Skeletal muscle cell (primary cell): ENCODE measurements around the gene RAB11FIP4.
A peak's percentile ranks its signal among the peaks of the same experiment; 100 is the strongest.

Source experiments
- DNase-seq: peaks from one replicate; pipeline ENCODE4 v3.0.0-alpha.2; 2010; ENCODE audit warnings: low read depth
- H3K4me3 ChIP-seq: 2 replicates; pipeline ENCODE4 v1.5.1; 2011; ENCODE audit warnings: low read depth, mild to moderate bottlenecking, control low read depth, low read length, moderate library complexity

Gene RAB11FIP4

DNA sequence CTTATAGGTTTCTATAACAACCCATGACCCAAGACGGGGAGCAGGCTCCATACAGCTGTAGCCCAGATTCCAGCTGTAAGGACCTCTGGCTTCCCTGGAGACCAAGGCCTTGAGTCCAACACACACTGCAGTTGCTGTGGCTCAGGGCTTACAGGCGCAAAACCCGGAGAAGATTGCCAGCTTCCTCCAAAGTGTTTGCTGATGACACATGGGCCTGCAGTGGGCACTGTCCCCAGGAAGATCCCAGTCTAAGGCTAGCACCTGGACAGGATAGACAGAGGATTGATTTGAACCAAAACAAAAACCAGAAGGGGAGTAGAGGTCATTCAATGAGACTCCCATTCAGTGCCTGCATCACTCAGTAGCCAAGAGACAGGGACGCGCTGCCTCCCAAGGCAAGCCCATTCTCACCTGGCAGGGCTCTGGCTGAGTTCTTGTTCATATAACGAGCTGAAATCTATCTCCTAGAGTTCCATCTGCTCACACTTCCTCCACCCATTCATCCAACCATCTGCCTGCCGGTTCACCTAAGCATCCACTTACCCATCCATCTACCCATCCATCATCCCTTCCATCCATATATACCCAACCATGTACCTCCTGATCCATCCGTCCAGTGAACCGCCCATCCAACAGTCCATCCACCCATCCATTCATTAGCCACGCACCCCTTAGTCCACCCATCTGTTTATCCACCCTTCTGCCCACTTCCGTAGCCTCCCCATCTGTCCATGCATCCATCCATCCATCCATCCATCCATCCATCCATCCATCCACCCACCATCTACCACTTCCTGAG, 10.2 kb downstream of the RAB11FIP4 start:
- no peak for DNase-seq
- no peak overlapping the region for H3K4me3 ChIP-seq

DNA sequence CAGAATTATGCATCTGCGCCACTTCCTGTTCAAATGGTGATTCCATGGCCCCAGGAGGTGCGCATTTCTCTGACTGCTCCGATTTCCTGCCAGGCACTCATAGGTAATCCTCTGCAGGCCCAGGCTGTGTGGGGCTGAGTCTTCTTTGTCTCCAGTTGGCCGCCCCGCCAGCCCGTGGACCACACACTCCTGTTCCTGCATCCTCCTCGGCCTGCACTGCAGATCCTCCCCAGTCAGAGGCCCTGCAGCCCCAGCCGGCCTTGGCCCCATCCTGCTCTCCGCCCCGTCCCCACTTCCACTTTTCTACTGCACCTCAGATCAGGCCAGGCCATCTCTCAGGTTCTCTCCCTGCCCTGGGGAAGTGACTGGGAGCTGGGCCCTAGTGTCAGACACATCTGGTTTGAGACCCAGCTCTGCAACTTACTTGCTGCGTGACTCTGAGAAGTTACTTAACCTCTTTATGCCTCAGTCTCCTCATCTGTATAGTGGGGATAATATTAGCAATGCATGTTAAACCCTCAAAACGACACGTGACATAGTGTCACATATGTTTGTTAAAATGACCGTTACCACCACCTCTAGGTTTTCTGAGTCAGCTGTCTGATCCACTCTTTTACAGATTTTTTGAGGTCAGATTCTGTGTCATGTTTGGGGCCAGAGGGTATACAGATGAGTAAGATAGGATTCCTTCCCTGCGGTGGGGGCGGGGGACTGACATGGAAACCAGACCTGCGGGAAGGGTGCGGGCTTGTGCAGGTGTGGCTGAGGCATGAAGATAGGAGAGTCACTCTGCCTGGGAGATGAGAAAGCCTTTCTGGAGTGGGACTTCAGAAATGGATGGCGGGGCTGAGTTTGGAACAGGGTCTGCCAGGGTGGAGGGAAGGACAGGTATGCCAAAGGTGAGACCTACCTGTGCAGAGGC, 12.8 kb downstream of the RAB11FIP4 start:
- no peak for DNase-seq
- H3K4me3 ChIP-seq = no peak overlapping the region

DNA sequence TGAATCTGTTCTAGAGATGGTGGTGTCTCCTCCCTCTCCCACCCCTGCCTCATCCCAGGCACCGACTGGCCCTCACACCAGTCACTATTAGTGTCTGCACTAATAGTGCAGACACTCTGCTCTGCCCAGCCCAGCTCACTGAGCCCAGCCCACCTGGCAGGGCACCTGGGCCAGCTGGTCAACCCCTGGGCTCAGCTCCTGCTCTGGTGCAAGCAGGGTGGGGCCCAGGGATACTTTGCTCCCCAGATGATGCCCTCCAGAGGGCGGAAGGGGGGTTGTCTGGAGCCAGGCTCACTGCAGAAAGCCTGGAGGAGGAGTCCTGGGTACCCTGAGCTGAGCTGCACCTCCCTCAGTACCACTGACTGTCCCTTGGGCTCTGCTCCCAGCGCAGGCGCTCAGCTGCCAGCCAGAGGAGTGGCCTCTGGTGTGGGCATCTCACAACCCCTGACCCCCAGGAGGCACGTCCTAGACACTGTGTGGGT, 14.5 kb downstream of the RAB11FIP4 start:
- H3K4me3 ChIP-seq = no peak overlapping the region
- DNase-seq = no peak

DNA sequence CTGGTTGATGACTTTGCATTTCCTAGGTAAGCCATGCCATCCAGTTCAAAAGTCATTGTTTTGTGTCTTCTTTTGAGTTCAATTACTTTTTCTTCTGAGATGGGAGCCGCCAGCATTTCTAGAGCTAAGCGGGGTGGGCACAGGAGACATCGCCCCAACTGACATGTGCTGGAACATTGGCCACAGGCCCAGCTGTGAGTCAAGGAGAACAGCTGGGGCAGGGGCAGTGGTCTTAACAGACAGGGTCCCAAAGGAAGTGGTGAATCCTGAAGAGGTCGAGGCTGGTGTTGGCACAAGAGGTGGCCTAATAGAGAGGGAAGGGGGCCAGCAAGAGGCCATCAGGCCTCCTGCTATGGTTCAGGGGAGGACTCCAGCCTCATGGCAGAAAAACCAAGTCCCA, 17.1 kb downstream of the RAB11FIP4 start:
- no peak overlapping the region for H3K4me3 ChIP-seq
- DNase-seq = no peak

DNA sequence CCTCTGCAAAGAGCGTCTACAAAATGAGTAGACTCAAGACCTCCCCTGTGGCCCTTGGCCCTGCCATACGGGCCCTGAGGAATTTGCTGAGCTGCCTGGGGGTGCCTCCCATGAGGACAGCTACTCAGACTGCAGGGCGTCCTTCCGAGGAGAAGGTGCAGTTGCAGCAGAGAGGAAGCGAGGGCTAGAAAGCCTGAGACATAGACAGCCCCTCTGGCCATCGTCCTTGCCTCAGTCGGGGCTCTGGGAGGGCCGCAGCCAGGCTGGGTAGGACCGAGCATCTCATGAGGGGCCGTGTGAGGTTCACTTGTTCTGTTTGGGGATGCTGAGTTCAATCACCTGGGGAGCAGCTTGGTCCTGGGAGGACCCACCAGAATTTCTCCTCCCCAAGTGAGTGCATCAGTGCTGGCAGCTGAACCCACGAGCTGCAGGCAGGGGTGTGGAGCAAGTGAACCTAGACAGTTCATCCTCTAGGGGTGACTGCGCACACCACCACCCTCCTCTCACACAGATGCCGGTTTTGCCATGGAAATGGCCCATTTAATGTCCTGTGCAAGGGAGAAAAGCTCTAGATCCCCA, 20.3 kb downstream of the RAB11FIP4 start:
- no peak for DNase-seq
- H3K4me3 ChIP-seq = no peak overlapping the region

DNA sequence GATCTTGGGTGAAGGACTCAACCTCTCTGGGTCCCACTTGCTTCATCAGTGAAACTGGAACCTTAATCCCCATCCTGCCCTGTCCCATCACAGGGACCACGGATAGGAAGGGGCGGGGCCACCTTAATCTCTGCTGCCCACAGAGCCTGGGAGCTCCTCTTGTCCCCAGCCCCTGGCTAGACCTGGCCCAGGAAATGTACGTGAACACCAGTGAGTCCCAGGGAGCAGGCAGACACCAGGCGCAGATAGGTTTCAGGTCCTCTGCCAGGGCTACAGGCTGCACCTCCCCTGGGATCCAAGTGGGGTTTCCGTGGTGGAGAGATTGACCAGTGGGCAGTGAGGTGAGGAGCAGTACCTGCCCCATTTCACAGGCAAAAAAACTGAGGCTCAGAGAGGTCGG, 21.0 kb downstream of the RAB11FIP4 start:
- no peak for DNase-seq
- H3K4me3 ChIP-seq = no peak overlapping the region

DNA sequence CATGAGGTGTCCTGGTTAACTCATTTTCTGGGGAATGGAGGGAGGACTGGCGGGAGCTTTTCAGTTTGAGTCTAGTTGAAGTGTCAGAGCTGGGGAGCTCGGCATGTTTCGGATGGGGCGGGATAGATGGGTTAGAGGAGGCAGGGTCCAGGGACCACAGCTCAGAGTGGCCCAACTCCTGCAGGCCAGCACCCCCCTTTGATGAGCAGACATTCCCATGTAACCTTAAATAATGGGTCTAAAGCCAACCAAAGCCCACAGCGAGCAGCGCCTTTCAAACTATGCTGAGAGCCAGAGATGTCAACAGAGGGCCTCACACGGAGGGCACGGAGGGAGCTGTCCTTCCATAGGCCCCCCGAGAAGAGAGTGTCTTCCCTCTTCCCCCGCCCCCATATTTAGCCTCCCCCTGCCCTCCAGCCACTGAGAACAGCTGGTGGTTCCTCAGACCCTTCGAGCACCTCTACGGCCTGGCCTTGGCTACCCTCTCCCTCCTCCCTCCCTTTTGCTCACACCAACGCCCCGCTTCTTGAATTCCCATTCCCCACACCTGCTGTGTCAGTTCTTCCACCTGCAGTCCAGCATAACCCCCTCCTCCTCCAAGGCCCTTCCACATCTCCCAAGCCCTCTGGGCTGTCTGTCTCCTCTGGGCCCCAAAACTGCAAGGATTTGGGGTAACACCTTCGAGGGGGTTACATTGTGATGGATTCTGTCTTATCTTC, 21.8 kb downstream of the RAB11FIP4 start:
- DNase-seq = no peak
- H3K4me3 ChIP-seq = no peak overlapping the region

DNA sequence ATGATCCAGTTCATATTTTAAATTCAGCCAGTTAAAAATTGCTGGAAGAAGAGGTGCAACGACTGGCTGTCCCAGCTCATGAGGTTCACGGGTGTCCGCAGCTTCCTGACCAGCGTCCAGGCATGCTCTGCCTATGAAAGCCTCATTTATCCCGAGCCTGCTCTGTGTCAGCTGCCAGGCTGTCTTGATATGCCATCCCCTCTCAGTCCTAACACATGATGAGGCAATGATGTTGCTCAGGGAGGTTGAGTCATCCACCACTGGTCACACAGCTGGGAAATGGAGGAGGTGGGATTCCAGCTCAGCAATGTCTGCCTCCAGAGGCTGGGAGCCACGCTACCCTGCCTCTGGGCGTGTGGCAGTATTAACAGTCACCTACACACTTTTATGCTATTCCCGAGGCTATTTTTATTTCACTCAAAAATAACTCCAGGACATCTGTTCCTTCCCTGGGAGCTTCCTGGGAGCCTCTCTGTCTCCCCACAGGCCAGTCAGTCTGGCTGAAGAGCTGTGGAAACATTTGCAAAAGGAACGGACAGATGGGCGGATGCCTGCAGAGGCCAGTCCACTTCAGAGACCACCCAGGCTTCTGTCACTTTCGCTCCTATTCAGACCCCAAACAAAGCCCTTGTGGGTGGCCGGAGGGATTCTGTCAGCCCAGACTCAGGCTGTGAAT, 22.5 kb downstream of the RAB11FIP4 start:
- DNase-seq = peak; percentile 32
- no peak overlapping the region for H3K4me3 ChIP-seq

DNA sequence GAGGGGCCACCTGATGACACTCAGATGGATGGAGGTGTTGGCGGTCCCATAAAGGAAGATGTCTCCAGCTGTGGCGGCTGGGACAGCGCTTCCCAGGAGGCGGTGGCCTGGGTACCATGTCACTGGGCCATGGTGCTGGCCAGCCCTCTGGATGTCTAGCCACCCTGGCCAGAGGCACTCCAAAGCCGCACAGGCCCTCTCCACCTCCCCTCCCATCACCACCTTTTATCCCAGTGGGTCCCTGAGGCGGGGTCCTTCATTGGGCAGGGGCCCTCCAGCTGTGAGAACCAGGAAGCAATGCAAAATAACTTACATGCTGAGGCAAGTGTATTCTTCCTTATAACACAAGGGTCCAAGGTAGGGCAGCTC, 23.1 kb downstream of the RAB11FIP4 start:
- no peak for DNase-seq
- no peak overlapping the region for H3K4me3 ChIP-seq

DNA sequence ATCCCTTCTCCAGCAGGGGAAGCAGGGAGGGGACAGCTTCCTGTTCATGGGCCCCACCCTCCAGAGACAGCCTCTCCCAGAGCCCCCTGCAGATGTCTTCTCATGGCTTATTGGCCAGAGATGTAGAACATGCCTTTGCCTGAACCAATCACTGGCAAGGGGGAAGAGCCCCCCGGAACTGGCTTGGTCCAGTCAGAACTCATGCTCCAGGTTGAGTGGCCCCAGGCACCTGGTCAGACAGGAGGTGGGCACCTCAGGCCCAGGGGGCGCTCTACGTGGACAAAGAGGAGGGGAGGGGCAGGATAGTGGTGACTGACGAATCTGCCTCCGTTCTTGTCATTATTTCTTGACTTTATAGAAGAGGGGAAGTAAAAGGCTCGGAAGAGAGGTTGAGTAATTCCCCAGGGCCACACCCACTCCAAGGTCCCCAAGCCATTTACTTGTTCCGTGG, 23.6 kb downstream of the RAB11FIP4 start:
- no peak overlapping the region for H3K4me3 ChIP-seq
- no peak for DNase-seq

DNA sequence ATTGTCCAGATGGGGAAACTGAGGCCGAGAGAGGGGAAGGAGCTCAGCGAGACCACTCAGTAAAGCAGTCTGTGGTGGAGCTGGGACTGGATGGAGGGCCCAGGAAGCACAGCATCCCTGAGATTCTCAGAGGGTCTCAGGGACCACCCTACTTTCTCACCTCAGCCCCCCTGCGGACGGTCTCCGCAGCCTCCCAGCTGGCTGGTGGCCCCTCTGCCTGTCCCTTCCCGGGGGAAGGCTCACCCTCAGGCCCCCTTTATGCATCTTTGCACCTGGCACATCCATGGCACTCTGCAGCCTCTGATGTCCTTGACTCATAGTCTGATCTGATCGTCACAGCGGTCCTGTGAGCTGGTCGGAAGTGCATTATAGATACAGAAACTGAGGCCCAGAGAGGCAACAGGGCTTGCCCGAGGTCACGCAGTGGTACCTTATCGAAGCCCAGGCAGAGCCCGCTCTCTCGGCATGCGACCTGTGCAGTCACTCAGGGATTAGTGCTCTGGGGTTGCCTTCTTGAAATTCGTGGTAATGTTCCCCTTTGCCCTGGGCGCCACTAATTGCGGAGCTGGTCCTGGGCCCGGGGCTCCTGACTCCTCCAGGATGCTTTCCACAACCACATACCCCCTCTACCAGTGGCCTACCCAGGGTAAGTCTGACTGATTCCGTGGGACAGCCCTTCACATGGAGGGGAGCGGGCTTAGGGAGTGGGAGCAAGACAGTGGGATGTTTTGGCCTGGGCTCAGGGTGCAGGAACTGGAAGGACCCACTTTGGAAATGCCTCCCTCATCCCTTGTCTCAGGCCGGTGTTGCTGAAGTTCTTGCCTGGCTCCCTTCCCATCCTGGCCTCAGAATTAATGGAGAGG, 24.4 kb downstream of the RAB11FIP4 start:
- H3K4me3 ChIP-seq = no peak overlapping the region
- DNase-seq = no peak

DNA sequence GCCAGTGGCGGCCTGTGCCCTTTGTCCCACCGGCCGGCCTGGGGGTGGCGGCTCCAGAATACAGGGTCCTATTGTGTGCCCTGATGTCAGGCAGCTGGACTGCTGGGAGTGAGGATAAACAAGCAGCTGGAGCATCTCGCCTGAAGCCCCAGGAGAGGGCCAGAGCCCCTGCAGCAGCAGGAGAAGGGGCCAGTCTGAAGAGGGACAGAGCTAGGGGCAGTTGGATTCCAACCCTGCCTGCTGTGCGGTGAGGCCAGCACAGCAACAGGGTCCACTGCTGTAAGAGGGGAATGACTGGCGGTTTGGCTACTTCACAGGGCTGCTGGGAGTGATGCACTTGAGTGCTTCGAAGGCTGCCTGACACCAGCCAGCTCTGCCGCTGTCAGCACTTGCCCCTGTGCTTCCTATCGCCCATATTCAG, 25.0 kb downstream of the RAB11FIP4 start:
- no peak overlapping the region for H3K4me3 ChIP-seq
- DNase-seq = no peak

DNA sequence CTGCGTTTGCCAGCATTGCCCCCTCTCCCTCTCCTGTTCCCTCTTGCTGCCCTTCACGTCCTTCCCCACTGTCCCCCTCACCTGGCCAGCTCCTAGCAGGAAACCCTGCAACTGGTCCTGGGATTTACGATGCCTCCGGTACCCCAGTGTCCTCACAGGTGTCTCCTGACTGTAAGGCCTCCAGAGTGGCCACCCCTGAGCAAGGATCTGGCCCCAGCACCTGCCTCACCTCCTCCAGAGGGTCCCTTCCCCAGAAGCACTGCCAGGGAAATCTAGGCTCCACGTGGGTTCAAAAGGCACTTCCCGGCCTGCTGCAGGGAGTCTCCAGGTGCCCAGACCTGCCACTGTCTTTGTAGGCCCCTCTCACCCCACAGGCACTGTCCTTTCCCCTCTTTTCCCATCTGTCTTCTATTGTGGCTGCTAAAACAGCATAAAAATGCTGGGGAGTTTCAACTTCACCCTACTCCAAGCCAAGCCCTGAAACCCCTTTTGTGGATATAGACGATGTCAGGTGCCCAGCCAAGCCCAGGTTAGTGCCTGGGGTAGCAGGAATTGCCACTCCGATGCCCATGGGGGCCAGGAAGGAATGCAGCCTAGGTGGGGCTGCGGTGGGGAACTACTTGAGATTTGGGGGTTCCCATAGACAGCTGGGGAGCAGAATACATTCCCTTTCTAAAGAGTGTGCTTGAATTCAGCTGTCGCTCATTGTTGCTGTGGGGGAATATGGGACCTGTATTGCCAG, 25.7 kb downstream of the RAB11FIP4 start:
- no peak overlapping the region for H3K4me3 ChIP-seq
- no peak for DNase-seq

DNA sequence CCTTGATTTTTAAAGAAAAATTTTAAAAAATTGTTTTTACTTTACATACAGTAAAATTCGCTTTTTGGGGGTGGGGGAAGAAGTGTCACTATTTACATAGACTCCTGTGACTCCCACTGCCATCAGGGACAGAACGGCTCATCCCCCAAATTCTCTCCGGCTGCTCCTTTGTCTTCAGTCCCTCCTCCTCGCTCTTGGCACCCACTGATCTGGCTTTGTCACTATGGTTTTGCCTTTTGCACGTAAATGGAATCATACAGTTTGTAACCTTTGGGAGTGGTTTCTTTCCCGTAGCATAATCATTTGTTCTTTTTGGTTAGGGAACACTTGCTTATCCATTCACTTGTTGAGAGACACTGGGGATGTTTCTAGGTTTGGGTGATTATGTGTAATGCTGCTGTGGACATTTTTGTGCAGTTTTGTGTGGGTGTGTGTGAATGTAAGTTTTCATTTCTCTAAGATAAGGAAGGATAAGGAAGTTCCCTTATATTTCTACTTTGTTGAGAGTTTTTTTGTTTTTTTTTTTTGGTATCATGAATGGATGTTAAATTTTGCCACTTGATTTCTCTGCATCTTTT, 27.4 kb downstream of the RAB11FIP4 start:
- DNase-seq = no peak
- H3K4me3 ChIP-seq = no peak overlapping the region

DNA sequence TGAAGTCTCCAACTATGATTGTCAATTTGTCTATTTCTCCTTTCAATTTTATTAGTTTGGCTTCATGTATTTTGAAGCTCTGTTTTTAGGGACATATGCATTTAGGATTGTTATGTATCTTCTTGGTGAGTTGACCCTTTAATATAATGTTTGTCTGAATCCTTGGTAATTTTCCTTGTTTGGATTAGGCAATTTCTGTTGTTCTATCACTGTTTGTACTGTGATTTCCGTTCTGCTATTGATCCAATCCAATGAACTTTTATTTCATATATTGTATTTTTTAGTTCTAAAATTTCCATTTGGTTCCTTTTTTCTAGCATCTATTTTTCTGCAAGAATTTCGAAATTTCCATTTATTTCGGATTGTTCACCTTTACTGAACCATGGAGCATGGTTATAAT, 31.0 kb downstream of the RAB11FIP4 start:
- H3K4me3 ChIP-seq = no peak overlapping the region
- no peak for DNase-seq

DNA sequence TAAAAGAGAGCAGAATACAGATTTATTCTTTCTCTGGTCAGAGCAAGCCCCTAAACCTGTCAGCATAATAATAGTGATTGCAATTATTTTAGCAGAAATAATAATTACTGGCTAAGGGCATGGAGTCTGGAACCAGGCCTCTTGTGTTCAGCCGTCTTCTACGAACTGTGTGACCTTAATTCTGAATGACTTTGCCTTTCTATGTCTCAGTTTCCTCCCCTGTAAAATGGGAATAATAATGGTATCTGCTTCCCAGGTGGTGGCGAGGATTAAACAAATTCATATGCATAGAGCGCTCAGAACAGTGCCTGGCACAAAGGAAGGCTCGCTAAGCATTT, 33.4 kb downstream of the RAB11FIP4 start:
- no peak for DNase-seq
- H3K4me3 ChIP-seq = no peak overlapping the region

DNA sequence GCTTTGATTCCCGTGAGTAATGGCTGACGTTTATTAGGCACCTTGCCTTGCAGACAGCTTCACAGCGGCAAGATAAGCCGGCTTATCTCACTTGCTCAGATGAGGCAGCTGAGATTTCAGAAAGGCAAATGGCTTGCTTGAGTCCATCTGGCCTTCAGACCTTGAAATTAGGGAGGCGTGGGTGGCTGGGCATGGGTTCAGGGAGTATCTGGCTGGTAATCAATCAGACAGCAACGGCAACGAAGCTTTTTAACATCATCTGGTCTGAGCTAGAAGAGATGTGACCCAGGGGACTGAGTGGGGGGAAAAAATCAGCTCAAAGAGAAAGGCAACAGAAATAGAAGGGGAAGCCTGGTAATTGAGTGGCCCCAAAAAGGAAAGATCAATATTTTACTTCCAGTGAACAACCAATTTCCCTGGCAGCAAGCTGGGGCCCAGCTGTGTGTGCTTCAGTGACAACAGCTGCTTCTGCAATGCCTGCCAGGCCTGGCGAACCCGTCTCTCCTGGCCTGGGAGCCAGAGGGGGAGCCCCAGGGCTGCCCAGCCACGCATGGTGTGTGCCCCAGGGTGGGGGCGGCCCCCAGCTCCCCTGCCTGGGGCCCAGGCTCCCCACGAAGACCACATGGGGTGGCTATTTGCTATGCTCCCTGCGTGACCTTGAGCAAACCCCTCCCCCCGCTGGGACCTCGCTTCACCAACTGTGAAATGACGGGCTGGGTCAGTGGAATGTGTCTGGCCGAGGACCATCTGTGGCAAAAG, 34.0 kb downstream of the RAB11FIP4 start:
- H3K4me3 ChIP-seq = no peak overlapping the region
- no peak for DNase-seq
